H1 (cell line): Measurements from ENCODE around the gene GFOD1.

Experiments
- EZH2 ChIP-seq: fragments of 200-600 bp; sonication (generic); IDR thresholded peaks from 2 replicates; pipeline ENCODE4 v1.7.1; 2012; ENCODE audit warnings: low read depth, mild to moderate bottlenecking, moderate library complexity, low read length, inconsistent platforms; ENCODE audit not compliant: severe bottlenecking
- POLR2A ChIP-seq, 2 experiments: IDR thresholded peaks; 1 replicate in 1 of 2; 2 replicates in 1 of 2; pipeline ENCODE4 v1.6.1; 2011; ENCODE audit warnings: low read depth in 2 of 2, low read length in 2 of 2, mild to moderate bottlenecking in 2 of 2; ENCODE audit errors: control extremely low read depth in 1 of 2
- SIN3A ChIP-seq, 2 experiments: IDR thresholded peaks in 1 of 2; conservative IDR thresholded peaks in 1 of 2; 2 replicates each; pipeline ENCODE4 v1.6.1; 2011 to 2012; ENCODE audit warnings: low read length in 2 of 2, improper control_type of control experiment in 1 of 2, low read depth in 1 of 2, mild to moderate bottlenecking in 1 of 2

DNA sequence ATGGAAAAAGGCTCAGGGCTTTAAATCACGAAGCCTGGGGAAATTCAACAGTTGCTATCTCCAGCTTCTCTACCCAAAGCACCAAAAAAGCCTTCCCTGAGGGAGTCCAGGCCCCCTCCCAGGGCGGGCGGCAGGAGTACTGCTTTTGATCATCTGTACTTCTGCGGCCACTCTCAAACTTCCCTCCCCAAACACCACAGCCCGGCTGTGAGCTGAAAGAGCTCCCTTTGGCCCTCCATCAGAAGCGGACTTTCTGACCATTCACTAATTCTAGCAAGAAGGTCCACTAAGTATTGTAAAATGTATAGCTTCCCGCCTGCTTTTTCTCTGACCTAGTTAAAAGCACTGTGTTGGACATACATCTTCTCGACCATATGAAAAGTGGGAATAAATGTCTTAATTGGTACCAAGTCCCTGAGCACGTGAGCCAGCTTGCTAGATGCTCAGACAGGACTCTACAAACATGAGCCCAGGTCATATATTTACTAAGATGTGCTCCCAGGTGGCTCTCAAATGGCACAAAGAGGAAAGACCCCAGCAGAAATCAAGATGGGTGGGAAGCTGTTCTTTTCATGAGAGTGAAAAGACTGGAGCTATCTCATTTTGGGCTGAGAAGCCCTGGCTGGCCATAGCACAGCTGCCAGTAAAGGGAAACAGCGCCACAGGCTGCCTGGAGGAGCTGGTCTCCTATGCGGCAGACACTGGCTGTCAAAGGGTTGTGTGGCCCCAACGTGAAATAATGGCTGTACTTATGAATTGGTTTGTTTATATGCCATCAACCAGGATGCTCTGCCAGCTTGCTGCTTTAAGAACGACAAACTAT is 58.6 kb downstream of the GFOD1 start:
- TF ChIP-seq EZH2, result no peak
- no peak for TF ChIP-seq POLR2A (IDR thresholded peaks at IDR 0.05; ENCODE audit: control extremely low read depth in 1 of 2, low read depth in 2 of 2, low read length in 2 of 2)
- no peak for TF ChIP-seq SIN3A (conservative IDR thresholded peaks at IDR 0.05 in 1 of 2, IDR thresholded peaks at IDR 0.05 in 1 of 2; ENCODE audit: low read depth in 1 of 2, low read length in 2 of 2)
